ENCODE results near the gene CANT1. TPM values are rescaled to one million over a fixed set of nuclear protein-coding genes. Genes with fewer than 3 reads are reported as not detected.

Gene CANT1
- total and polyA plus RNA-seq, 7 donors, result 10.2 to 34.3 (median 22.5) TPM

GRCh38 chr17:79006794-79007503 is 2.6 kb downstream of the CANT1 start:
- no peaks in the 10 kb centered on the region for H3K9me3 ChIP-seq
- intact Hi-C loops (cut with DNase I), result no loop called here
- 80 to 84% (median 81%) methylated on average over 19 of the region's 19 CpGs for WGBS, 3 donors
- DNase-seq, result no peak
- no peak overlapping the region for H3K4me3 ChIP-seq
- H3K27ac ChIP-seq, result no peak overlapping the region
- peaks cover 0 to 5% of the 10 kb centered on the region in 2 donors for H3K36me3 ChIP-seq (ENCODE audit: insufficient read depth in 1 of 2, low read depth in 1 of 2)
- ATAC-seq, result no peak
- no peaks in the 10 kb centered on the region for H3K27me3 ChIP-seq (ENCODE audit: insufficient read depth in 3 of 3, low read length in 2 of 3)
- H3K4me1 ChIP-seq, result peaks cover 29% of the 10 kb centered on the region
- TF ChIP-seq, protein P1, sequence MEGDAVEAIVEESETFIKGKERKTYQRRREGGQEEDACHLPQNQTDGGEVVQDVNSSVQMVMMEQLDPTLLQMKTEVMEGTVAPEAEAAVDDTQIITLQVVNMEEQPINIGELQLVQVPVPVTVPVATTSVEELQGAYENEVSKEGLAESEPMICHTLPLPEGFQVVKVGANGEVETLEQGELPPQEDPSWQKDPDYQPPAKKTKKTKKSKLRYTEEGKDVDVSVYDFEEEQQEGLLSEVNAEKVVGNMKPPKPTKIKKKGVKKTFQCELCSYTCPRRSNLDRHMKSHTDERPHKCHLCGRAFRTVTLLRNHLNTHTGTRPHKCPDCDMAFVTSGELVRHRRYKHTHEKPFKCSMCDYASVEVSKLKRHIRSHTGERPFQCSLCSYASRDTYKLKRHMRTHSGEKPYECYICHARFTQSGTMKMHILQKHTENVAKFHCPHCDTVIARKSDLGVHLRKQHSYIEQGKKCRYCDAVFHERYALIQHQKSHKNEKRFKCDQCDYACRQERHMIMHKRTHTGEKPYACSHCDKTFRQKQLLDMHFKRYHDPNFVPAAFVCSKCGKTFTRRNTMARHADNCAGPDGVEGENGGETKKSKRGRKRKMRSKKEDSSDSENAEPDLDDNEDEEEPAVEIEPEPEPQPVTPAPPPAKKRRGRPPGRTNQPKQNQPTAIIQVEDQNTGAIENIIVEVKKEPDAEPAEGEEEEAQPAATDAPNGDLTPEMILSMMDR (IDR thresholded peaks at IDR 0.05), result no peak

DNA sequence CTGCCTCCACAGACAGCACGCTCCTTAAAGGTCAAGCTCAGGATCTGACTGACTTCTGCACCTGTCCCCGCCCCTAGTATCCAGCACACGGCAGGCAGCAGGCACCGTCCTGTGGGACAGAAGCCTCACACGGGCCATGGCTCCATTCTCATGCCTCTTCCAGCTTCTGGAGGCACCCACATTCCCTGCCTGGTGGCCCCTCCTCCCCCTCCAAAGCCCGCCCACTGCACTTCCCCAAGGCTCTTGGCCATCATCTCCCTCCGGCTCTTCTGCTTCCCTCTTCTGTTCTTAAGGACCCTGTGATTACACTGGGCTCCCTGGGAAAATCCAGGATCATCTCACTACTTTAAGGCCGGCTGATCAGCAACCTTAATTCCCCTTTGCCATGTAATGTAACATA is 3.5 kb downstream of the CANT1 start:
- 67 to 79% (median 75%) methylated on average over 7 to 8 of the region's 8 CpGs for WGBS, 3 donors
- Histone ChIP-seq H3K27me3 (ENCODE audit: insufficient read depth in 3 of 3, low read length in 2 of 3) (no peaks in the 10 kb centered on the region), H3K4me1 (peaks cover 29% of the 10 kb centered on the region), H3K27ac (no peak overlapping the region), H3K36me3 (ENCODE audit: insufficient read depth in 1 of 2, low read depth in 1 of 2) (peaks cover 0 to 5% of the 10 kb centered on the region in 2 donors), H3K4me3 (no peak overlapping the region), H3K9me3 (no peaks in the 10 kb centered on the region)
- TF ChIP-seq, protein P1 (IDR thresholded peaks at IDR 0.05), result no peak
- DNase-seq, result no peak
- ATAC-seq, result no peak
- intact Hi-C loops (cut with DNase I), result no loop called here

- Histone ChIP-seq H3K27me3 (ENCODE audit: insufficient read depth in 3 of 3, low read length in 2 of 3) (no peaks in the 10 kb centered on the region), H3K9me3 (no peaks in the 10 kb centered on the region), H3K27ac (no peak overlapping the region), H3K4me1 (peaks cover 27% of the 10 kb centered on the region), H3K4me3 (no peak overlapping the region), H3K36me3 (ENCODE audit: insufficient read depth in 1 of 2, low read depth in 1 of 2) (peaks cover 0 to 5% of the 10 kb centered on the region in 2 donors)
- no peak for DNase-seq
- ATAC-seq, result no peak
- intact Hi-C loops (cut with DNase I), result no loop called here
- TF ChIP-seq, protein P1 (IDR thresholded peaks at IDR 0.05), result no peak
- WGBS, 3 donors, result 76 to 83% (median 81%) methylated on average over 12 of the region's 12 CpGs
Observed at GRCh38 chr17:79005063-79005861, 4.3 kb downstream of the CANT1 start.

GRCh38 chr17:79003661-79004411 is 5.7 kb downstream of the CANT1 start:
- TF ChIP-seq, protein P1 (IDR thresholded peaks at IDR 0.05), result no peak
- H3K4me3 ChIP-seq, result no peak overlapping the region
- intact Hi-C loops (cut with DNase I), result no loop called here
- DNase-seq, result no peak
- peaks cover 24% of the 10 kb centered on the region for H3K4me1 ChIP-seq
- no peak for ATAC-seq
- peaks cover 0 to 14% of the 10 kb centered on the region in 2 donors for H3K36me3 ChIP-seq (ENCODE audit: insufficient read depth in 1 of 2, low read depth in 1 of 2)
- H3K9me3 ChIP-seq, result no peaks in the 10 kb centered on the region
- H3K27me3 ChIP-seq (ENCODE audit: insufficient read depth in 3 of 3, low read length in 2 of 3), result no peaks in the 10 kb centered on the region
- WGBS, 3 donors, result 77 to 80% (median 80%) methylated on average over 3 of the region's 3 CpGs
- no peak overlapping the region for H3K27ac ChIP-seq

Data from psoas muscle (tissue), 8 donors.